ENCODE results near the gene TROAP. TPM values are rescaled to one million over a fixed set of nuclear protein-coding genes. Genes with fewer than 3 reads are reported as not detected.
"Not testable (repeated sequence)": the region's sequence is repeated elsewhere in the genome, so short reads cannot be mapped to it uniquely, and the experiment has no call there.

TROAP gene
- total and polyA plus RNA-seq, 4 donors: 0.97 to 17.5 (median 2.0) TPM; not detected in 1

- no peaks in the 10 kb centered on the region for H3K9me3 ChIP-seq (ENCODE audit: control insufficient read depth in 4 of 4, low read length in 3 of 4)
- H3K27me3 ChIP-seq (ENCODE audit: control insufficient read depth in 4 of 4, insufficient read depth in 4 of 4, low read length in 3 of 4): peaks cover 0 to 13% (median 4%) of the 10 kb centered on the region in 4 donors
- no peak overlapping the region for H3K27ac ChIP-seq (ENCODE audit: low read depth in 1 of 2, low read length in 2 of 2)
- no peak overlapping the region for H3K9ac ChIP-seq (ENCODE audit: low read depth in 1 of 2, low read length in 2 of 2)
- DNase-seq (ENCODE audit: low spot score): no peak
- WGBS: 31% methylated on average over 40 of the region's 40 CpGs
- peaks cover 0 to 14% (median 9%) of the 10 kb centered on the region in 4 donors for H3K4me1 ChIP-seq (ENCODE audit: control insufficient read depth in 4 of 4, insufficient read depth in 4 of 4, low read length in 3 of 4)
- no peak overlapping the region for H3K4me3 ChIP-seq (ENCODE audit: low read depth in 1 of 3, low read length in 3 of 3)
- TF ChIP-seq, protein P1, sequence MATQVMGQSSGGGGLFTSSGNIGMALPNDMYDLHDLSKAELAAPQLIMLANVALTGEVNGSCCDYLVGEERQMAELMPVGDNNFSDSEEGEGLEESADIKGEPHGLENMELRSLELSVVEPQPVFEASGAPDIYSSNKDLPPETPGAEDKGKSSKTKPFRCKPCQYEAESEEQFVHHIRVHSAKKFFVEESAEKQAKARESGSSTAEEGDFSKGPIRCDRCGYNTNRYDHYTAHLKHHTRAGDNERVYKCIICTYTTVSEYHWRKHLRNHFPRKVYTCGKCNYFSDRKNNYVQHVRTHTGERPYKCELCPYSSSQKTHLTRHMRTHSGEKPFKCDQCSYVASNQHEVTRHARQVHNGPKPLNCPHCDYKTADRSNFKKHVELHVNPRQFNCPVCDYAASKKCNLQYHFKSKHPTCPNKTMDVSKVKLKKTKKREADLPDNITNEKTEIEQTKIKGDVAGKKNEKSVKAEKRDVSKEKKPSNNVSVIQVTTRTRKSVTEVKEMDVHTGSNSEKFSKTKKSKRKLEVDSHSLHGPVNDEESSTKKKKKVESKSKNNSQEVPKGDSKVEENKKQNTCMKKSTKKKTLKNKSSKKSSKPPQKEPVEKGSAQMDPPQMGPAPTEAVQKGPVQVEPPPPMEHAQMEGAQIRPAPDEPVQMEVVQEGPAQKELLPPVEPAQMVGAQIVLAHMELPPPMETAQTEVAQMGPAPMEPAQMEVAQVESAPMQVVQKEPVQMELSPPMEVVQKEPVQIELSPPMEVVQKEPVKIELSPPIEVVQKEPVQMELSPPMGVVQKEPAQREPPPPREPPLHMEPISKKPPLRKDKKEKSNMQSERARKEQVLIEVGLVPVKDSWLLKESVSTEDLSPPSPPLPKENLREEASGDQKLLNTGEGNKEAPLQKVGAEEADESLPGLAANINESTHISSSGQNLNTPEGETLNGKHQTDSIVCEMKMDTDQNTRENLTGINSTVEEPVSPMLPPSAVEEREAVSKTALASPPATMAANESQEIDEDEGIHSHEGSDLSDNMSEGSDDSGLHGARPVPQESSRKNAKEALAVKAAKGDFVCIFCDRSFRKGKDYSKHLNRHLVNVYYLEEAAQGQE (IDR thresholded peaks at IDR 0.05): no peak
- no peak for TF ChIP-seq NR2F2 (IDR thresholded peaks at IDR 0.05)
- no peak for TF ChIP-seq CTCF (IDR thresholded peaks at IDR 0.05; ENCODE audit: low read depth, low read length, missing input control)
- no peaks in the 10 kb centered on the region for H3K36me3 ChIP-seq (ENCODE audit: control insufficient read depth in 4 of 4, insufficient read depth in 3 of 4, low read depth in 1 of 4, low read length in 3 of 4)
Observed at GRCh38 chr12:49332891-49333371, 9.9 kb downstream of the TROAP start.

- DNase-seq (ENCODE audit: low spot score); H3K36me3 ChIP-seq (ENCODE audit: control insufficient read depth in 4 of 4, insufficient read depth in 3 of 4, low read depth in 1 of 4, low read length in 3 of 4); H3K27ac ChIP-seq (ENCODE audit: low read depth in 1 of 2, low read length in 2 of 2); H3K9me3 ChIP-seq (ENCODE audit: control insufficient read depth in 4 of 4, low read length in 3 of 4); H3K4me3 ChIP-seq (ENCODE audit: low read depth in 1 of 3, low read length in 3 of 3); H3K9ac ChIP-seq (ENCODE audit: low read depth in 1 of 2, low read length in 2 of 2): not testable (repeated sequence)
- 44% methylated on average over 21 of the region's 21 CpGs for WGBS
- Histone ChIP-seq H3K4me1 (ENCODE audit: control insufficient read depth in 4 of 4, insufficient read depth in 4 of 4, low read length in 3 of 4) (peaks cover 0 to 14% (median 9%) of the 10 kb centered on the region in 4 donors), H3K27me3 (ENCODE audit: control insufficient read depth in 4 of 4, insufficient read depth in 4 of 4, low read length in 3 of 4) (peaks cover 0 to 13% (median 4%) of the 10 kb centered on the region in 4 donors)
Observed at GRCh38 chr12:49333778-49334177, 10.7 kb downstream of the TROAP start.

DNA sequence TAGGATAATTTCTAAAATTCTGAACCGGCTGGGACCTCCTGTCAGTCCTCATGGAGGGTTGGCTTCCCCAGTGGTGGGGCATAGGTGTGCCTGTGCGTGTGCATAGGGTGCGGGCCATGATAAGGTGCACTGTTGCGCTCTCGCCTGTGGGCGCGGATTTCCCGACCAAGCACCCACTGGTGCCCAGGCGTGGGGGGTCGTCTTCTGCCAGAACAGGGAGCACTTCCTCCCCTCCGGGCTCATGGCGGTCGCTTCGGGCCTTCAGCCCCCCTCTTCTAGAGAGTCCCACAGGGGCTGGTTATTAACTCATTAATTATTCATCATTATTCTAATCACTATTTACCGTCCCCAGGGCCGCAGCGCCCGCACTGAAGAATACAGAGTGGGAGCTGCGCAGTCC is 11.2 kb downstream of the TROAP start:
- Histone ChIP-seq H3K4me1 (ENCODE audit: control insufficient read depth in 4 of 4, insufficient read depth in 4 of 4, low read length in 3 of 4) (peaks cover 0 to 14% (median 9%) of the 10 kb centered on the region in 4 donors), H3K36me3 (ENCODE audit: control insufficient read depth in 4 of 4, insufficient read depth in 3 of 4, low read depth in 1 of 4, low read length in 3 of 4) (no peaks in the 10 kb centered on the region), H3K9me3 (ENCODE audit: control insufficient read depth in 4 of 4, low read length in 3 of 4) (no peaks in the 10 kb centered on the region), H3K27me3 (ENCODE audit: control insufficient read depth in 4 of 4, insufficient read depth in 4 of 4, low read length in 3 of 4) (peaks cover 0 to 13% (median 4%) of the 10 kb centered on the region in 4 donors), H3K27ac (ENCODE audit: low read depth in 1 of 2, low read length in 2 of 2) (no peak overlapping the region), H3K9ac (ENCODE audit: low read depth in 1 of 2, low read length in 2 of 2) (no peak overlapping the region), H3K4me3 (ENCODE audit: low read depth in 1 of 3, low read length in 3 of 3) (no peak overlapping the region)
- no peak for DNase-seq (ENCODE audit: low spot score)
- WGBS: 39% methylated on average over 19 of the region's 19 CpGs
- TF ChIP-seq EGR1 (IDR thresholded peaks at IDR 0.05; ENCODE audit: low read depth in 2 of 2) (no peak), TAF1 (conservative IDR thresholded peaks at IDR 0.05) (no peak), ATF3 (IDR thresholded peaks at IDR 0.05) (no peak), FOXA1 (IDR thresholded peaks at IDR 0.05) (no peak), RXRA (IDR thresholded peaks at IDR 0.05) (no peak), HNF4G (IDR thresholded peaks at IDR 0.05) (no peak), CTCF (IDR thresholded peaks at IDR 0.05; ENCODE audit: low read depth, low read length, missing input control) (no peak), JUND (IDR thresholded peaks at IDR 0.05) (no peak), FOXA2 (IDR thresholded peaks at IDR 0.05) (no peak)
- TF ChIP-seq, protein P1 (IDR thresholded peaks at IDR 0.05): no peak
- TF ChIP-seq, protein P2, sequence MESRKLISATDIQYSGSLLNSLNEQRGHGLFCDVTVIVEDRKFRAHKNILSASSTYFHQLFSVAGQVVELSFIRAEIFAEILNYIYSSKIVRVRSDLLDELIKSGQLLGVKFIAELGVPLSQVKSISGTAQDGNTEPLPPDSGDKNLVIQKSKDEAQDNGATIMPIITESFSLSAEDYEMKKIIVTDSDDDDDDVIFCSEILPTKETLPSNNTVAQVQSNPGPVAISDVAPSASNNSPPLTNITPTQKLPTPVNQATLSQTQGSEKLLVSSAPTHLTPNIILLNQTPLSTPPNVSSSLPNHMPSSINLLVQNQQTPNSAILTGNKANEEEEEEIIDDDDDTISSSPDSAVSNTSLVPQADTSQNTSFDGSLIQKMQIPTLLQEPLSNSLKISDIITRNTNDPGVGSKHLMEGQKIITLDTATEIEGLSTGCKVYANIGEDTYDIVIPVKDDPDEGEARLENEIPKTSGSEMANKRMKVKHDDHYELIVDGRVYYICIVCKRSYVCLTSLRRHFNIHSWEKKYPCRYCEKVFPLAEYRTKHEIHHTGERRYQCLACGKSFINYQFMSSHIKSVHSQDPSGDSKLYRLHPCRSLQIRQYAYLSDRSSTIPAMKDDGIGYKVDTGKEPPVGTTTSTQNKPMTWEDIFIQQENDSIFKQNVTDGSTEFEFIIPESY (IDR thresholded peaks at IDR 0.05): no peak

All from liver (tissue), 9 donors.